Ascending aorta (tissue), 2 donors: ENCODE data around the gene GRIN3A. TPM values are rescaled to one million over a fixed set of nuclear protein-coding genes. Genes with fewer than 3 reads are reported as not detected.
"Not testable (repeated sequence)": the region's sequence is repeated elsewhere in the genome, so short reads cannot be mapped to it uniquely, and the experiment has no call there.

Experiments used
- DNase-seq, 2 donors: peaks; one replicate each; pipeline ENCODE4 v3.0.0-alpha.2; 2019; ENCODE audit warnings: low spot score in 2 of 2
- H3K27ac ChIP-seq, 2 donors: fragments of 200-600 bp; sonication (generic); one replicate each; pipeline ENCODE4 v1.5.1; 2016 to 2017; ENCODE audit warnings: mild to moderate bottlenecking in 1 of 2
- H3K27me3 ChIP-seq: fragments of 200-600 bp; sonication (generic); one replicate; pipeline ENCODE4 v1.5.1; 2017
- H3K36me3 ChIP-seq, 2 donors: fragments of 200-600 bp; sonication (generic); one replicate each; pipeline ENCODE4 v1.5.1; 2016
- H3K4me1 ChIP-seq, 2 donors: fragments of 200-600 bp; sonication (generic); one replicate each; pipeline ENCODE4 v1.5.1; 2016 to 2017; ENCODE audit warnings: mild to moderate bottlenecking in 1 of 2
- H3K4me3 ChIP-seq, 2 donors: fragments of 200-600 bp; sonication (generic); one replicate each; pipeline ENCODE4 v1.5.1; 2016 to 2017; ENCODE audit warnings: mild to moderate bottlenecking in 1 of 2
- H3K9me3 ChIP-seq, 2 donors: fragments of 200-600 bp; sonication (generic); one replicate each; pipeline ENCODE4 v1.5.1; 2016
- intact Hi-C: fragments of 100-400 bp; cut with DNase I; formaldehyde crosslinking; loops from one replicate; pipeline ENCODE4 v1.15.1; 2023
- total RNA-seq: library from RNA; depleted of rRNA; stranded (reverse); fragments of >200 nt; gene quantifications from one replicate; pipeline ENCODE4 v1.1.0, GENCODE V29; 2016
- TF ChIP-seq, protein P1 (sequence below), 3 experiments: fragments of 200-600 bp in 2 of 3; fragments of 450-650 bp in 1 of 3; sonication (generic) in 2 of 3; IDR thresholded peaks; one replicate each; pipeline ENCODE4 v1.5.1; 2016 to 2019; ENCODE audit warnings: antibody characterized with exemption in 3 of 3, mild to moderate bottlenecking in 1 of 3, moderate library complexity in 1 of 3

GRIN3A gene
- total RNA-seq, 1 donor from 2014 or later, result not detected

DNA sequence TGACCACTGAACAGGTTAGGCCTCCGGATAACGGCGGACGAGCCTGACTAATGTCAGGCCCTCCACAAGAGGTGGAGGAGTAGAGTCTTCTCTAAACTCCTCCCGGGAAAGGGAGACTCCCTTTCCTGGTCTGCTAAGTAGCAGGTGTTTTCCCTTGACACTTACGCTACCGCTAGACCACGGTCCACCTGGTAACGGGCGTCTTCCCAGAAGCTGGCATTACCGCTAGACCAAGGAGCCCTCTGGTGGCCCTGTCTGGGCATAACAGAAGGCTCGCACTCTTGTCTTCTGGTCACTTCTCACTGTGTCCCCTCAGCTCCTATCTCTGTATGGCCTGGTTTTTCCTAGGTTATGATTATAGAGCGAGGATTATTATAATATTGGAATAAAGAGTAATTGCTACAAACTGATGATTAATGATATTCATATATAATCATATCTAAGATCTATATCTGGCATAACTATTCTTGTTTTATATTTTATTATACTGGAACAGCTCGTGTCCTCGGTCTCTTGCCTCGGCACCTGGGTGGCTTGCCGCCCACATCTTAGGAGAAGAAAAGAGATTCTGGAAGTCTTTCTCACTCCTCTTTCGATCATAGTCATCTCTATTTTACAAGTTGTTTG, 188.9 kb downstream of the GRIN3A start:
- not testable (repeated sequence) for H3K4me3 ChIP-seq, DNase-seq

DNA sequence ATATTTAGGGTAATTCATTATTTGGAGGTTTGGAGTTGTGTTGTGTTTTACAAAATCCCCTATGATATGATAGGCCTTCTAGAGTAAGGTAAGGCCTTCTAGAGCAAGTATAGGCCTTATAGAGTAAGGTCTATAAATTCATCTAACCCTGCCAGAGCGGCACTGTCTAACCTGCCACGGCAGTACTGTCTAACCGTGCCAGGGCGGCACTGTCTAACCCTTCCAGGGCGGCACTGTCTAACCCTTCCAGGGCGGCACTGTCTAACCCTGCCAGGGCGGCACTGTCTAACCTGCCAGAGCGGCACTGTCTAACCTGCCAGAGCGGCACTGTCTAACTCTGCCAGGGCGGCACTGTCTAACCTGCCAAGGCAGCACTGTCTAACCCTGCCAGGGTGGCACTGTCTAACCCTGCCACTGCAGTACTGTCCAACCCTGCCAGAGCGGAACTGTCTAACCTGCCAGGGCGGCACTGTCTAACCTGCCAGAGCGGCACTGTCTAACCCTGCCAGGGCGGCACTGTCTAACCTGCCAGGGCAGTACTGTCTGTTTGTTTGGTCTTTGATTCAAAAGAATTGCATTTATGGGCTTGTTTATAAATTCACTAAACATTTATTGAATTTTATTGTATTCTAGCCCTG, 195.2 kb downstream of the GRIN3A start:
- peaks cover 63 to 70% of the 10 kb centered on the region in 2 donors for H3K36me3 ChIP-seq
- H3K27me3 ChIP-seq, result no peaks in the 10 kb centered on the region
- DNase-seq, result no peak
- intact Hi-C loops, result no loop called here
- TF ChIP-seq, protein P1, sequence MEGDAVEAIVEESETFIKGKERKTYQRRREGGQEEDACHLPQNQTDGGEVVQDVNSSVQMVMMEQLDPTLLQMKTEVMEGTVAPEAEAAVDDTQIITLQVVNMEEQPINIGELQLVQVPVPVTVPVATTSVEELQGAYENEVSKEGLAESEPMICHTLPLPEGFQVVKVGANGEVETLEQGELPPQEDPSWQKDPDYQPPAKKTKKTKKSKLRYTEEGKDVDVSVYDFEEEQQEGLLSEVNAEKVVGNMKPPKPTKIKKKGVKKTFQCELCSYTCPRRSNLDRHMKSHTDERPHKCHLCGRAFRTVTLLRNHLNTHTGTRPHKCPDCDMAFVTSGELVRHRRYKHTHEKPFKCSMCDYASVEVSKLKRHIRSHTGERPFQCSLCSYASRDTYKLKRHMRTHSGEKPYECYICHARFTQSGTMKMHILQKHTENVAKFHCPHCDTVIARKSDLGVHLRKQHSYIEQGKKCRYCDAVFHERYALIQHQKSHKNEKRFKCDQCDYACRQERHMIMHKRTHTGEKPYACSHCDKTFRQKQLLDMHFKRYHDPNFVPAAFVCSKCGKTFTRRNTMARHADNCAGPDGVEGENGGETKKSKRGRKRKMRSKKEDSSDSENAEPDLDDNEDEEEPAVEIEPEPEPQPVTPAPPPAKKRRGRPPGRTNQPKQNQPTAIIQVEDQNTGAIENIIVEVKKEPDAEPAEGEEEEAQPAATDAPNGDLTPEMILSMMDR (IDR thresholded peaks at IDR 0.05), result no peak
- no peaks in the 10 kb centered on the region for H3K4me1 ChIP-seq
- H3K27ac ChIP-seq, result no peak overlapping the region
- H3K9me3 ChIP-seq, result no peaks in the 10 kb centered on the region
- no peak overlapping the region for H3K4me3 ChIP-seq

More for the DNA sequence above, 188.9 kb downstream of the GRIN3A start:
- peaks cover 80 to 92% of the 10 kb centered on the region in 2 donors for H3K36me3 ChIP-seq
- H3K27ac ChIP-seq, H3K27me3 ChIP-seq, intact Hi-C loops, H3K4me1 ChIP-seq, H3K9me3 ChIP-seq: not testable (repeated sequence)
- TF ChIP-seq, protein P1 (IDR thresholded peaks at IDR 0.05), result peak in 2 of 3 experiments; percentile 22 to 41

DNA sequence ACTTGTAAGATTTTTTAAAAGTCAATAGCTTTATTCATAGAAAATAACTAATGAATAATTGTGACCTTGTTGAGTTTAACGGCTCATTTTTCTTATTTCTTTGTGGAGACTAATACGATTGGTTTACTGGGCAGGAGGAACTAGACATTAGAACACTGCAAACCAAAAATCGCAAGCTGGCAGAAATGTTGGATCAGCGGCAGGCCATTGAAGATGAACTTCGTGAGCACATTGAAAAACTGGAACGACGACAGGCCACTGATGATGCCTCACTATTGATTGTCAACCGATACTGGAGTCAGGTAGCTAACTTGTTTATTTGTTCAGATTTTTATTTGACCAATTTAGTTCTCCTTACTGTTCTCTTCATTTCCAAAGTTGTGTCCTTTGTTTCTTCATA, 198.4 kb downstream of the GRIN3A start:
- no peak for DNase-seq
- TF ChIP-seq, protein P1 (IDR thresholded peaks at IDR 0.05), result no peak
- intact Hi-C loops, result no loop called here
- no peaks in the 10 kb centered on the region for H3K9me3 ChIP-seq
- no peaks in the 10 kb centered on the region for H3K27me3 ChIP-seq
- no peak overlapping the region for H3K27ac ChIP-seq
- peaks cover 45 to 66% of the 10 kb centered on the region in 2 donors for H3K36me3 ChIP-seq
- no peak overlapping the region for H3K4me3 ChIP-seq
- peaks cover 4 to 16% of the 10 kb centered on the region in 2 donors for H3K4me1 ChIP-seq

DNA sequence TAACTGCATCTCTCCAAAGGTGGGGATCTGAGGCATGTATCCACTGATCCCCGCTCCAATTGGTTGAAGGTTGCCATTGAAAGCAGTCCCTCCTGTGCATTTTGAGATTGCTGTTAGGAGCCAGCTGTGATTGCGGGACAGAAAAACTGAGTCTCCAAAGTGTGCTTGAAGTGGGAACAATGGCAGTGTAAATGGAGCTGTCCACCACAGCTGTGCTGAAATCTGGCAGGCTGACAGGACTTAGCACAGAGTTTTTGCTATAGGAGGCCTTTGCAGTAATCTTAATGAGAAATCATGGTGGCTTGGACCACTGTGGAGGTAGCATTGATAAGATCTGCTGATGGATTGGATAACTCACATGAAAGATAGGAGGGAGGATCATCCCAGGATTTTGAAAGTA, 201.5 kb downstream of the GRIN3A start:
- Histone ChIP-seq H3K36me3 (peaks cover 26 to 43% of the 10 kb centered on the region in 2 donors), H3K4me1 (peaks cover 4 to 24% of the 10 kb centered on the region in 2 donors), H3K9me3 (no peaks in the 10 kb centered on the region), H3K27ac (no peak overlapping the region), H3K4me3 (no peak overlapping the region), H3K27me3 (no peaks in the 10 kb centered on the region)
- intact Hi-C loops, result no loop called here
- no peak for DNase-seq
- TF ChIP-seq, protein P1 (IDR thresholded peaks at IDR 0.05), result no peak

DNA sequence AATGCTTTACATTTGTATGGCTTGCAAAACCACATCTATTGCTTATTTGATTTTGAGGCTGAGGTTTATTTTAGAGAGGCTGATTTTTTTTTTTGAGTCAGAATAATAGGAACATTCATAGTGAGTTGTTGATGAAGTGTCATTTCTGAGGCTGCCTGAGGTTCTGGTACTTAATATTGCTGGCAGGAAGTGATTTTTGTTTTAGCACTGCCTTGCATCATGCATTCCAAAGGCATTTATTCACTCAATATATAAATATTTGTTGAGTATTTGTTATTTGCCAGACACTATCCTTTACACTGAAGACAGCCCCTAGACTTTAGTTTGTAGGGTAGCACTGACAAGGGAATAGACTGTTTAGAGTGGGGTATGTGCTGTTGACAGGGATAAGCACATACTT, 202.1 kb downstream of the GRIN3A start:
- Histone ChIP-seq H3K27me3 (no peaks in the 10 kb centered on the region), H3K4me1 (peaks cover 4 to 24% of the 10 kb centered on the region in 2 donors), H3K36me3 (peaks cover 22 to 39% of the 10 kb centered on the region in 2 donors), H3K9me3 (no peaks in the 10 kb centered on the region), H3K4me3 (no peak overlapping the region), H3K27ac (no peak overlapping the region)
- intact Hi-C loops, result no loop called here
- DNase-seq, result no peak
- TF ChIP-seq, protein P1 (IDR thresholded peaks at IDR 0.05), result no peak
